Hepatocyte (in vitro differentiated cells): ENCODE data around the gene PDK2.

Experiments
- CTCF ChIP-seq: fragments of 200-600 bp; sonication (generic); IDR thresholded peaks from 2 replicates; pipeline ENCODE4 v1.5.1; 2016; ENCODE audit warnings: antibody characterized with exemption, mild to moderate bottlenecking; ENCODE audit not compliant: poor library complexity
- EZH2 ChIP-seq: fragments of 200-600 bp; sonication (generic); IDR thresholded peaks from 2 replicates; pipeline ENCODE4 v1.6.1; 2016; ENCODE audit warnings: antibody characterized with exemption, mild to moderate bottlenecking, borderline replicate concordance

GRCh38 chr17:50136096-50136687 is 41.0 kb downstream of the PDK2 start:
- no peak for TF ChIP-seq CTCF
- no peak for TF ChIP-seq EZH2
